ENCODE results near the gene DUS2. TPM values are rescaled to one million over a fixed set of nuclear protein-coding genes. Genes with fewer than 3 reads are reported as not detected.

DUS2 gene
- total RNA-seq, 1 donor from 2014 or later, result 14.8 TPM

- DNase-seq (ENCODE audit: low read depth), result no peak
- TF ChIP-seq, protein P1, sequence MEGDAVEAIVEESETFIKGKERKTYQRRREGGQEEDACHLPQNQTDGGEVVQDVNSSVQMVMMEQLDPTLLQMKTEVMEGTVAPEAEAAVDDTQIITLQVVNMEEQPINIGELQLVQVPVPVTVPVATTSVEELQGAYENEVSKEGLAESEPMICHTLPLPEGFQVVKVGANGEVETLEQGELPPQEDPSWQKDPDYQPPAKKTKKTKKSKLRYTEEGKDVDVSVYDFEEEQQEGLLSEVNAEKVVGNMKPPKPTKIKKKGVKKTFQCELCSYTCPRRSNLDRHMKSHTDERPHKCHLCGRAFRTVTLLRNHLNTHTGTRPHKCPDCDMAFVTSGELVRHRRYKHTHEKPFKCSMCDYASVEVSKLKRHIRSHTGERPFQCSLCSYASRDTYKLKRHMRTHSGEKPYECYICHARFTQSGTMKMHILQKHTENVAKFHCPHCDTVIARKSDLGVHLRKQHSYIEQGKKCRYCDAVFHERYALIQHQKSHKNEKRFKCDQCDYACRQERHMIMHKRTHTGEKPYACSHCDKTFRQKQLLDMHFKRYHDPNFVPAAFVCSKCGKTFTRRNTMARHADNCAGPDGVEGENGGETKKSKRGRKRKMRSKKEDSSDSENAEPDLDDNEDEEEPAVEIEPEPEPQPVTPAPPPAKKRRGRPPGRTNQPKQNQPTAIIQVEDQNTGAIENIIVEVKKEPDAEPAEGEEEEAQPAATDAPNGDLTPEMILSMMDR (IDR thresholded peaks at IDR 0.05; ENCODE audit: insufficient read depth, low read length, poor library complexity, severe bottlenecking), result no peak
- Histone ChIP-seq H3K36me3 (ENCODE audit: control insufficient read depth, insufficient read depth, low read length) (peaks cover 2% of the 10 kb centered on the region), H3K27me3 (ENCODE audit: control insufficient read depth, insufficient read depth, low read length) (no peaks in the 10 kb centered on the region), H3K4me3 (ENCODE audit: low read depth, low read length) (no peak overlapping the region)
Measured at GRCh38 chr16:68069511-68070248, 46.6 kb downstream of the DUS2 start.

DNA sequence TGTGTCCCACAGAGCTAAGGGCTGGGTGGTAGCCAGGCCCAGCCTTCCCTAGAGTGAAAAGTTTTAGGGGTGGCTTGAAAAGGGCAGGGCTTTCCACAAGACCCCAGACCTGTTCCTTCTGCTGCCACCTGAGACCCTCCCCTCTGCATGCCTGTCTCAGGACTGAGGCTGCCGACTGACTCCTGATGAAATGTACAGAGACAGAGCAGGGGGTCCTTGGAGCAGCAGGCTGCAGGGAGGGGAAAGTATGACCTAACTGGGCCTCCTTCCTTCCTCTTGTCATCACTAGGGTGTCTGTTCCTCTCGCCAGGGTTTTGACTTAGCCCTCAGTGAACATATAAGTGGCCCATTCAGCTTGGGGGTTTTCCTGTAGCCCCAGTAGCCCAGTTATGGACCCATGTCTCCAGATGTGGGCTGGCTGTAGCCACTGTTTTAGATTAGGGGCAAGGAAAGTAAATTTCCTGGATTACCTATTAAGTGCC lies 47.2 kb downstream of the DUS2 start:
- TF ChIP-seq, protein P1 (IDR thresholded peaks at IDR 0.05; ENCODE audit: insufficient read depth, low read length, poor library complexity, severe bottlenecking), result no peak
- Histone ChIP-seq H3K27me3 (ENCODE audit: control insufficient read depth, insufficient read depth, low read length) (no peaks in the 10 kb centered on the region), H3K36me3 (ENCODE audit: control insufficient read depth, insufficient read depth, low read length) (peaks cover 2% of the 10 kb centered on the region), H3K4me3 (ENCODE audit: low read depth, low read length) (no peak overlapping the region)
- DNase-seq (ENCODE audit: low read depth), result no peak

DNA sequence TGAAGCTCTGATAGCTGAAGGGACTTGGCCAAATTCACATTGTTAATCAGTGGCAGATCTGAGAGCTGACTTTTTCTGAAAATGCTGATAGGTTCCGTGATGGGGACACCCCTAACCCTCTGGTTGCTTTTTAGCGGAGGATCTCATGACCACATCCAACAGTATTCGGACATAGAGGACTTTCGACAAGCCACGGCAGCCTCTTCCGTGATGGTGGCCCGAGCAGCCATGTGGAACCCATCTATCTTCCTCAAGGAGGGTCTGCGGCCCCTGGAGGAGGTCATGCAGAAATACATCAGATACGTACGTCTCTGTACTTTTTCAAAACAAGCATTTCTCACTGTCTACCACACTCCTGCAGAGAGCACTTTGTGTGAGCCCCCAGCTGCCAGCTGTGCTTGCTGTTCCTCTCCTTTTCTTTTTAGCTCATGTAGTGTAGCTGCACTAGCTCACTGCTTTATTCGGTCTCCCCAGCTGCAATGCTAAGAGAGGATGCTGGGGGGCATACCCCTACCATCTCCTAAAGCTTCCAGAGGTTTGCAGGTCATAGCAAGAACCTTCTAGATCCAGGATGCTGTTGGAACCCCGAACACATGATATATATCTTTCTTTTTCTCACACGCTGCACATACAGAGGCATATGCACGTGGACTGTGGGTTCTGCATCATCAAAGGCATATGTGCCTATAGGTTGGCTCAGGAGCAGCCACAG lies 47.9 kb downstream of the DUS2 start:
- no peak overlapping the region for H3K4me3 ChIP-seq (ENCODE audit: low read depth, low read length)
- no peaks in the 10 kb centered on the region for H3K27me3 ChIP-seq (ENCODE audit: control insufficient read depth, insufficient read depth, low read length)
- H3K36me3 ChIP-seq (ENCODE audit: control insufficient read depth, insufficient read depth, low read length), result peaks cover 2% of the 10 kb centered on the region
- DNase-seq (ENCODE audit: low read depth), result no peak
- TF ChIP-seq, protein P1 (IDR thresholded peaks at IDR 0.05; ENCODE audit: insufficient read depth, low read length, poor library complexity, severe bottlenecking), result no peak

- Histone ChIP-seq H3K27me3 (ENCODE audit: control insufficient read depth, insufficient read depth, low read length) (no peaks in the 10 kb centered on the region), H3K36me3 (ENCODE audit: control insufficient read depth, insufficient read depth, low read length) (peaks cover 2% of the 10 kb centered on the region), H3K4me3 (ENCODE audit: low read depth, low read length) (no peak overlapping the region)
- TF ChIP-seq, protein P1 (IDR thresholded peaks at IDR 0.05; ENCODE audit: insufficient read depth, low read length, poor library complexity, severe bottlenecking), result no peak
- DNase-seq (ENCODE audit: low read depth), result no peak
Measured at GRCh38 chr16:68071518-68071901, 48.4 kb downstream of the DUS2 start.

DNA sequence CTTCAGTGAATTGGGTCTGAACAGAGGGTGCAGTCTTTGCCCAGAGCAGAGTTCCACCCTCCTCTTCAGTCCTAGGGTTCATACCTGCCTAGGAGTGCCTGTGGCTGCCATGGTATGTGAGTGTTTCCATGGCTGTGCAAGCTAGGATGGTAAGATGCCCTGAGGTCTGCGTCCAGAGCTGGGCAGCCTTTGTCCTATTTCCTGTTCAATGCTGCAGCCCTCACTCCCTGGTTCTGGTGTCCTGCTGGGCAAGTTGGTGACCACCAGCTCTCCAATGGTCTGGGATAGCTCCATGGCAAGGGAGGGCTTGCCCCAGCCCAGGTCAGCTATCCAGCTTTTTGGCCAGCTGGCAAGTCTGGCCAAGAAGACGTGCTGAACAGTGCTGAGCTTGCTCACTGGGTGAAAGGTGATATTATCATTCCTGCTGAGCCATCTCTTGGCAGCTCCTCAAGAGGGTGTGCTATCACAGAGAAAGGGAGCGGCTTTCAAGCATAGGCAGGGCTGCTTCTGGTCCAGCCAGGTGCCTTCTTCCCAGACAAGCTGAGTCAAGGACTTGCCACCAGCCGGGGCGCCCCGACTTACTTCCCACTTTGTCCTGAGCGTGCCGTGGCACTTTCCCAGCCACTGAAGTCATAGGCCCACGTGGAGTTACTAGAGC lies 49.1 kb downstream of the DUS2 start:
- H3K27me3 ChIP-seq (ENCODE audit: control insufficient read depth, insufficient read depth, low read length), result no peaks in the 10 kb centered on the region
- H3K36me3 ChIP-seq (ENCODE audit: control insufficient read depth, insufficient read depth, low read length), result peaks cover 2% of the 10 kb centered on the region
- TF ChIP-seq, protein P1 (IDR thresholded peaks at IDR 0.05; ENCODE audit: insufficient read depth, low read length, poor library complexity, severe bottlenecking), result no peak
- H3K4me3 ChIP-seq (ENCODE audit: low read depth, low read length), result no peak overlapping the region
- DNase-seq (ENCODE audit: low read depth), result no peak

All from kidney epithelial cell (primary cell).